Activated CD4-positive, alpha-beta T cell treated with anti-CD3 and anti-CD28 coated beads, Interleukin-2, amount 10 ng/mL, durations not matched to agents 24 days and 14 days (primary cell): ENCODE results near the gene PCSK2. TPM values are rescaled to one million over a fixed set of nuclear protein-coding genes. Genes with fewer than 3 reads are reported as not detected.

Experiments used
- DNase-seq: peaks from one replicate; pipeline ENCODE4 v3.0.0; 2022
- H3K27ac Mint-ChIP-seq: one replicate; pipeline ENCODE4 v1.8.0; 2022; ENCODE audit warnings: mild to moderate bottlenecking, mixed read lengths
- H3K27me3 Mint-ChIP-seq: one replicate; pipeline ENCODE4 v1.8.0; 2022; ENCODE audit warnings: mixed read lengths
- H3K36me3 Mint-ChIP-seq: one replicate; pipeline ENCODE4 v1.8.0; 2022; ENCODE audit warnings: low read depth, mild to moderate bottlenecking, mixed read lengths
- H3K4me1 Mint-ChIP-seq: one replicate; pipeline ENCODE4 v1.8.0; 2021; ENCODE audit warnings: mixed read lengths
- H3K4me3 Mint-ChIP-seq: one replicate; pipeline ENCODE4 v1.8.0; 2022; ENCODE audit warnings: mild to moderate bottlenecking, moderate library complexity, mixed read lengths
- H3K9me3 Mint-ChIP-seq: one replicate; pipeline ENCODE4 v1.8.0; 2021; ENCODE audit warnings: mixed read lengths
- intact Hi-C: fragments of 100-400 bp; cut with micrococcal nuclease; formaldehyde crosslinking; loops from one replicate; pipeline ENCODE4 v1.15.1; 2023
- total RNA-seq: library from RNA; stranded (reverse); gene quantifications from 2 replicates; pipeline ENCODE4 v1.2.3, GENCODE V29; 2022

The PCSK2 gene
- total RNA-seq, 1 donor from 2014 or later, result not detected

GRCh38 chr20:17534077-17534476, 307.2 kb downstream of the PCSK2 start:
- no peak overlapping the region for H3K4me3 Mint-ChIP-seq
- no peak overlapping the region for H3K27ac Mint-ChIP-seq
- intact Hi-C loops, result loop anchor here (5.0 to 10.0 kb wide), 2 partner anchors 433 to 461 kb away; partner anchors contain the start of genes MGME1 and SNX5

More at GRCh38 chr20:17534077-17534476, 307.2 kb downstream of the PCSK2 start:
- DNase-seq, result no peak
- peaks cover 34% of the 10 kb centered on the region for H3K4me1 Mint-ChIP-seq
- H3K9me3 Mint-ChIP-seq, result no peaks in the 10 kb centered on the region
- H3K36me3 Mint-ChIP-seq, result peaks cover 3% of the 10 kb centered on the region
- H3K27me3 Mint-ChIP-seq, result peaks cover 10% of the 10 kb centered on the region
